LoVo (cell line): ENCODE results near the gene RGCC.
"Not testable (repeated sequence)": the region's sequence is repeated elsewhere in the genome, so short reads cannot be mapped to it uniquely, and the experiment has no call there.

ENCODE experiments used
- DNase-seq: peaks from one replicate; pipeline ENCODE4 v3.0.0-alpha.2; 2016; ENCODE audit warnings: low spot score

RGCC gene

DNA sequence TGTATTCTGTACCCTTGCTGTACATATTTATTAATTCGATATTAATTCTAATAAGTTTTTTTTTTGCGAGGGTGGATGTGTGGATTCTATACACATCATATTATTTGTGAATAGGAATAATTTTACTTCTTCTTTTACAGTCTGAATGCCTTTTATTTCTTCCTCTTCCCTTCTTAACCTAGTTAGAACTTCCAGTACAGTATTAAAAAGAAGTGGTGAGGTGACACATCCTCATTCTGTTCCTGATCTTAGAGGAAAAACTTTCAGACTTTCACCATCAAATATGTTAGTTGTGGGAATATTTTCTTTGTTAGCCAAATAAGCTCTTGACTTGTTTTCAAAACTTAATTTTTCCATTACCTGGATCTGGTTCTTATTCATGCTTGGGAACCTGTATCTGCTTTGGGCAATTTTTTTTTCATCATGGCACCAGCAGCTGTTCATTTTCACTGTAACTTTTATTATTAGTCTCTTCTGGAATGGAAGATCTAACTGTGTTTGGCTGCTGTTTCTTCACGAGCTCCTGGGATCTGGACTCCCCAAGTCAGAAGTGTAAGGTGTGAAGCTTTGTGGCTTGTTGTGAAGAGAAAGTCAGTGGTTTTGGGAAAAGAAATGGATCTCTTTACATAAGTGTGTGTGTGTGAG lies 33.1 kb downstream of the RGCC start:
- DNase-seq: no peak

DNA sequence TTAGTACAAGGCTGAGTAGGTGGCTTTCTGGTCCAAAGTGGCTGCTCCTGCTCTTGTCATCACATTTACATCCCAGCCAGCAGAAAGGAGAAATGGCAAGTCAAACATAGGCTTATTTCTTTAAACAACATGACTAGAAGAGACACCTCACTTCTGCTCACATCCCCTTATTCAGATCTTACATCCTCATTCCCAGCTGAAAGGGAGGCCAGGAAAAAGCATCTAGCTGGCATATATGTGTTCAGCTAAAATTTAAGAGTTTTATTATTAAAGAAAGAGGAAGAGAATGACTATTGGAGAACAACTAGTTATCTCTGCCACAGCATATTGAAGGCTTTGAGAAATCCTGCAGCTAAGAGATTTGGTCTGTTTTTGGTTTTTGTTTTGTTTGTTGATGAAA lies 34.1 kb downstream of the RGCC start:
- DNase-seq: no peak

DNA sequence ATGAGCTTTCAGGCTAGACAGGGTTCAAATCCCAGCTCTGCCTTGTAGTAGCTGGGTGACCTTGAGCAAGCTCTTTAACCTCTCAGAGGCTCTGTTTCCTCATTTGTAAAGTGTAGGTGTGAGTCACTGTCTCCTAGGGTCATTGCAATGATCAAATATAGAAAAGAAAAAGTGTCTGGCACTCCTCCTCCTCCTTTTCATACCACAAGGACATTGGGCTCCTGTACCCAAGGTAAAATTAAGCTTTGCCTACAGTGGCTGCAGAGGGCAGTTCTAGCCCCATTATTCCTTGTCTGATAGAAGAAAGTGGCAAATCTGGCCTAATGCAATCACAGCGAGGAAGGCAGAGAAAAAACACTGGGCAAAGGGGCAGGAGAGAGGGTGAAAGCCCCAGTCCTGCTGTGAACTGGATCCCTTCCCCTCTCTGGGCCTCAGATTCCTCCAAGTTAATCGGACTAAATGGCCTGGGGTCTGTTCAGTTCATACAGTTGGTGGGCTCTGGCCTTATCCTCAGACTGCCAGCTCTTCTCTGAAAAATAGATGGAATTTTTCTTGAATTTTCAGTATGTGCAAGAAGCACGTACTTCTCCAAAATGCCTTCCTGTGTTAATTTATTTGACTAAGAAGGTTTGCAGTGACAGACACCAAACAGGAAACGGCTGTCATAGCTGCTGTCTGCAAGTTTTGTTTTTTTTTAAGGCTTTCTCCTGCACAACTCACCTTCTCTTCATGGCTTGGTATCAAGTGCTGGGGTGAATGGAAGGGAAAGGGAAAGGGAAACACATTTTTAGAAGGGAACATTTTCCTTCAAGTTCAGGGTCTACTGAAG lies 35.3 kb downstream of the RGCC start:
- DNase-seq: no peak

DNA sequence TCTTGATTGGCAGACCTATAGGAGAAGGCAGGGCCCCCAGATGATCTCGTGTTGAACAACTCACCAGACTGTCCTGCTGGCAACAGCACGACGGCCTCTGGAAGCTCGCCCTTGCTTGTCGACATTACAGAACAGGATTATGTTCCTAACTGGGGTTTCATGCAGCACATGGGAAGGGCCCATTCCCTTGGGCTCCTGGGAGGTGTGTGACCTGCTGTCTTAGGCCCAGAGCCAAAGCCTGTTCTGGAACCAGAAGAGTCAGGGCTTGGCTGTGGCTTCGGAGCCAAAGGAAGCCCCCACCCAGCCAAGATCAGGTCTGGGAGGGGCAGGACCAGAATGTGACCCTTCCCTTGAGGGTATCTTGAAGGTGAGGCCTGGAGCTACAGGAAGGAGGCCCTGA lies 36.9 kb downstream of the RGCC start:
- no peak for DNase-seq

DNA sequence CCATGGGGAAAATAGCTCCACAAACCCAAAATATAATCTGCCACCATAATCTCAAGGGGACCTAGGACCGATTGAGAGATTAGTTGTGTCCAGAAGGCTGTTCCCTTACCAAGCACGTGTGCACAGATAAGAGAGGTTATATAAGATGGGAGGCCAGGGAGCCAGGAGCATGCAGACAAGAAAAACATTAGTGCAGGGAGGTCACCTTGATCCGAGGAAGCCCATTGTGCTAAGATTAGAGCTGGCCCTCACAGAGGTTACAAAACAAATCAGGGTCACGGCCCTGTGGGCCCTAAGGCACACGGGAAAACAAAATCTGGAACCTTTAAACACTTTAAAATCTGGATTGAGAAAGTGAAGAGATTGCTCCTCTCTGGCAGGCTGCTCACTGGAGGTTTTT lies 37.7 kb downstream of the RGCC start:
- no peak for DNase-seq

DNA sequence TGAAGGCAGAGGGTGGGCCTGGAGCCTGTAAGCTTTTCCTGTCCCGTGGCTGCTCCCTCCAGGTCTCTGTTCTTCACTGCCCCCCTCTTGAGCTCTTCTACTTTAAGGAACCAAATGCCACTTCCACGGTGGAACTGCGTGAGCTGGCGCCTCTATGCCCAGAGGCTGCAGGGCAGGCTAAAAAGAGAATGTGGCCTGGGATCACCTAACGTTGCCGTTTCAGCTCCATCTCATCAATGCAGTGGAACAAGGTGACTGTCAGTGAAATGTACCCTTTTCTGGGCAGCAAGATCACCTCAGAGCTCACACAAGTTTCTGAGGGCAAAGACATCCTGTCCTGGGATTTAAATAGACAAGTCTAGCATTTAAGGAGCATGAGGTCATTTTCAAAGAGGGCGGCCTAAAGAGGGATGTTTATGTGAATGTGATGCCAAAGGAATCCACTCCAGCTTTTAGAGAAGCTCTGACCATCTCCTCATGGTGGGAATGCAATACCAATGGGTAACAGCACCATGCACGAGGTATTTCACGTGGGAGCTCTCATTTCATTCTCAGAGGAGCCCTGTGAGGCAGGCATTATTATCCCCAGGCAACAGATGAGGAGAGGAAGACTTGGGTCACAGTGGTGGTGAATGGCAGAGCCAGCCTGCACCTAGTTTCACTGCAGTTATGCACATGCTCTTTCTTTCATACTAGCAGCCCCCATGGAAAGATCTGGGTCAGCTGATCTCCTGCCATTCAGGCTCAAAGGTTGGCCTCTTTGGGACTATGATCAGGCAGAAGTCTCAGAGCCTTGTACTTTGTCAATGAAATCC lies 39.3 kb downstream of the RGCC start:
- DNase-seq: no peak

DNA sequence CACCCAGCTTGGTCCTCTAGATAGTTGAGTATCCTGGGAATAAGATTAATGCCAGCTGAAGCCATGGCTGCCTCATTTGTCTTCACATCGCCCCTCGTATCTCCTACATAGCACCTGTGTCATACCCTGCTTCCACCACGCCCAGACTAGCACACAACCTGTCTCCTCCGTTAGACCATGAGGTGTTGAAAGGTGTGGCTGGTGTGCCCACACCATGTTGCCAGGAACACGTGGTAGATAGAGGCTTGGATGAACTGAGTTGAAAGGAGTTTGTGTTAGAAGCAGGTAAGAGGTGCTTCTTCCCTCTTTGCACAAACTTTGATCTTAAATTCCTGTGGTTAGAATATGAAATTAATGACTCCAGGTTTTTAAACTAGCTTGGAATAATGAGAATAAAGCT lies 40.1 kb downstream of the RGCC start:
- no peak for DNase-seq

DNA sequence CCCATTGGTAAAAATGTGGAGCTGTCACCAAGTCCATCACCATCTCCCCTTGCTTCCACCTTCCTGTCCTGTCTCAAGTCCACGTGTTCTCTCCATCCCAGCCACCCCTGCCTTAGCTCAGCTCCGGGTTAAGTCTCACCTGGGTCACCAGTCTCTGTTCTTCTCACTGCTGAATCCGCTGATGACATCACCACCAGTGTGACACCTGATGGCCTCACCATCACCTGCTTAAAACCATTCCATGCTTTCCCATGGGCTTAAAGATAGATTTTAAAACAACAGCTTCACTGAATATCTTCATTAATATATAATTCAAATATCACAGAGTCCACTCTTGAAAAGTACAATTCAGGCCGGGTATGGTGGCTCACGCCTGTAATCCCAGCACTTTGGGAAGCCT lies 42.1 kb downstream of the RGCC start:
- no peak for DNase-seq

DNA sequence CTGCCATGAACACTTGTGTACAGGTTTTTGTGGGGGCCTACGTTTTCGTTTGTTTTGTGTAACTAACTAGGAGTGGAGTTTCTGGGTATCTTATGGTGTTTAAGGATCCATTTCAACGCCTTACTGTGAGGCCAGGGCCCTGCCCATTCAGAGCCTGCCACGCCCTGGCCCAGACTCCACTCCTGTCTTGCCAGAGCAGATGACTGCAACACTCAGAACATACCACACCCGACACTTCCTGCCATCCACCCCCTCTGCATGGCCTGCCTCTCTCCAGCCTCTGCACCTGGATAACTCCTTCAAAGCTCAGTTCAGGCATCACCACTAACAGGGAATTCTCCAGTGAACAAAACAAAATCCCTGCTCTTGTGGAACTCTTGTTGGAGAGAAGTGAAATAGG lies 43.2 kb downstream of the RGCC start:
- no peak for DNase-seq

DNA sequence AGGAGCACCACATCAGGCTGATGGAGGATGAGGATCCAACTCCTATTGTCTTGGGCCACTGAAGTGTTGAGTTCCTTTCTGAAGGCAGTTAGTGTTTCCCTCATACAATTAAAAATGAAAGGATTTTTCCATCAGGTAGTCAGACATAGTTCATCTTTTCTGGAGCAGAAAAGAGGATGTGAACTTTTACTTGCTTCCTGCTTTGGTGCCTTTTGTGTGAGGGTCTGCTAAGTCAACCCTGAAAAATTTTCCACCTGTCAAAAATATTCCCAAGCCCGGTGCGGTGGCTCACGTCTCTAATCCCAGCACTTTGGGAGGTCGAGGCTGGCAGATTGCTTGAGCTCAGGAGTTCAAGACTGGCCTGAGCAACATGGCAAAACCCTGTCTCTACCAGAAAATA lies 43.9 kb downstream of the RGCC start:
- DNase-seq: no peak

DNA sequence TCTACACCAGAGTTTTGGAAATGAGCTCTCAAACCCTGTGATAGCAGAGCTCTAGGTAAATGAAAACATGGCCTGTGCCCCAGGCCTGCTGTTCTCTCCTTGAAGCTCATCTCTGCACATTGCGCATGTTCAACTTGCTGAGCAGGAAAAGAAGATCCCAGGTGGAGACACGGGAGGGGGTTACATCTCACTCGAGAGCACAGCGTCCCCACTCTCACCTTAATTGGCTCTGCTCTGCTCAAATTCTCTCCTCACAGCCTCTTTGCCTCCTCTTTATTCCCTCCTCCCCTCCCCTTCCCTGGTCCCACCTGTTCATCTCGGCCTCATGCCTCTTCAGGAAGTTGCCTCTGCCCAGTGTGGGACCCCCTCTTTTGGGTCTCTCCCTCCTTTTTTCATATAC lies 44.7 kb downstream of the RGCC start:
- no peak for DNase-seq

DNA sequence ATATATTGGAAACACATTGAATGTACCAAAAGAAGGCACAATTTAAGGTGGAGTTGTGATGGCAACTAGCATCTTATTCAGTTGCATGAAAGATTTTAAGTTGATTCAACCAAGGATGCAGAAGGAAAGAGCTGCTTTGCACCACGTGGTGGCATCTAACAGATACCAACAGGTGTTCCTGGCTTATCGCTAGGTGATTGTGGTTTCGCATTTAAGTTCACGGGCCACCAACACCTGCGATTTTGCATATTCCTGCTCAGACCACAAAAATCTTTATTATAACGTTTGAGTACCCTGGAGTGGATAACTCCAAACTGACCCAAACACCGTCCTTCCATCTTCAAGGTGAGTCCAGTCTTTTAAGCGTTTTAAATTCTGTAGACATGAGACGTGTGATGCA lies 45.3 kb downstream of the RGCC start:
- no peak for DNase-seq

DNA sequence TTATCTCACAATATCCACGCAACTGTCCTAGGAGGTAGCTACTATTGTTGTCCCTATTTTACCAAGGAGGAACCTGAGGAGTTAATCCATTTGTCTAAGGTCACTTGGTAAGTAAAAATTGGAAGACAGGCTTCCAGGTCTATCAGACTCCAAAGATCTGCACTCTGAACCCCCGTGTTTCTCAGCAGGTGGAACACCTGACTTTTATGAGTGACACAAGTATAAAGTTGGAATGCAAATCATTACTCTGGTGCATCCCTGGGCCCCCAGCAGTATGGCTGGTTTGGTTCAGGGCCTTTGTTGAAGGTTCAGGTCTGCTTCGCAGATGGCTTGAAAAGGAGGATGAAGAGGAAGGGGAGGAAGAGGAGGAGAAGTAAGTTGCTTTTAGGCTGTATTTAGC lies 46.0 kb downstream of the RGCC start:
- DNase-seq: no peak

DNA sequence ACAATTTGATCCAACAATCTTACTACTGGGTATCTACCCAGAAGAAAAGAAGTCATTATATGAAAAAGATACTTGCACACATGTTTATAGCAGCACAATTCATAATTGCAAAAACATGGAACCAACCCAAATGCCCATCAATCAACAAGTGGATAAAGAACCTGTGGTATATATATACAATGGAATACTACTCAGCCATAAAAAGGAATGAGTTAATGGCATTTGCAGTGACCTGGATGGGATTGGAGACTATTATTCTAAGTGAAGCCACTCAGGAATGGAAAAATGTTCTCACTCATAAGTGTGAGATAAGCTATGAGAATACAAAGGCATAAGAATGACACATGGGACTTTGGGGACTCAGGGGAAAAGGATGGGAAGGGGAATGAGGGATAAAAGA lies 47.3 kb downstream of the RGCC start:
- DNase-seq: not testable (repeated sequence)

DNA sequence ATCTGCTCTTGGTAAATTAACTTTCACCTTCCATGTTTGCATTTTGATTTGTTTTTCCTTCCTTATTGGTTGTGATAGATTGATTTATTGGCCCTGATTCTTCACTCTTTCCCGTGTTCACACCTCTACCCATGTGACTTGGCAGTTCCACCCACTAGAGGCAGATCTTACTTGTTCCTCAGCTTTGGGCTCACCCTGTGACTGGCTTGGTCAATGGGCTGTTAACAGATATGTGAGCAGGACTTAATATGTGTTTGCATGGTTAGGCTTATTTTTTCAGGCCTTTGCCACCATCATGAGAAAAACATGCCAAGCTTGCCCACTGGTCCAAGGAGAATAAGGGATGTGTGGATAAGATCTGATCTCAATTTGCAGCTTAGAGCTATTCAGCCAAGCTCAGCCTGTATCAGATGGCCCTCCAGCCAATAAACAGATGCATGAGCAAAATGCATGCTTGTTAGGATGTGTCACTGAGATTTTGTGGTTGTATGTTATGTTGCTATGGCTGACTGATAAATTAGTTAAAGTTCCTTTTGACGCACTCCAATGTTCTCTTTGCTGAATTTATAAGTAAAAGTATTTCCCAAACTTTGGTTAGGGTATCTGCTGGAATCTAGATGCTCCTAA lies 48.0 kb downstream of the RGCC start:
- DNase-seq: no peak

DNA sequence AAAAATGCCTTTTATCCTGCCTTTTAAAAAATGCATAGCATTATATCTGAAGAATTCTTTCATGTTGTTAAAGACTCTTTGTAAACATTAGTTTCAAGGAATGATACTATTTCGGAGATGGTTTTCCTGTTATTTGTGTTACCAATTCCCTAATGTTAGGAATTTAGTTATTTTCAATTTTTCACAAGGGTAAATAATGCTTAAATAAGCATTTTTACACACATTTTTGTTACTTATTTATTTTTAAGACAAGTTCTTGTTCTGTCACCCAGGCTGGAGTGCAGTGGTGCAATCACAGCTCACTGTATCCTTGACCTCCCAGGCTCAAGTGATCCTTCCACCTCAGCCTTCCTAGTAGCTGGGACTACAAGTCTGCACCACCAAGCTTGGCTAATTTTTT lies 49.0 kb downstream of the RGCC start:
- no peak for DNase-seq

DNA sequence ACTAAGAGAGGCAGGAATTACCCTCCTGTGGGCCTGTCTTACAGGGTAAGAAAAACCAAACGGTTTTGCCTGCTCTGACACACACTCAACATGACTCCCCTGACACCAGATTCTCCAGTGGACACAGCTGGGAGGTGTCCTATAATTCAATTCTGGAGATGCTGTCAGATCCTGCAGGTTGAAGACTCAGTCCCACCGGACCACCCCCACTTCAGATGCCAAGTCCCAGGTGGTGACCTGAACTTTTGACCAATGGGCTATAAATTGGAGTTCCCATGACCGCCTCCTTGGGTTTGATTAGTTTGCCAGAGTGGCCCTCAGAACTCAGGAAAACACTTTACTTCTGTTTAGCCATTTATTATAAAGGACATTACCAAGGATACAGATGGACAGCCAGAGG lies 52.6 kb downstream of the RGCC start:
- no peak for DNase-seq

DNA sequence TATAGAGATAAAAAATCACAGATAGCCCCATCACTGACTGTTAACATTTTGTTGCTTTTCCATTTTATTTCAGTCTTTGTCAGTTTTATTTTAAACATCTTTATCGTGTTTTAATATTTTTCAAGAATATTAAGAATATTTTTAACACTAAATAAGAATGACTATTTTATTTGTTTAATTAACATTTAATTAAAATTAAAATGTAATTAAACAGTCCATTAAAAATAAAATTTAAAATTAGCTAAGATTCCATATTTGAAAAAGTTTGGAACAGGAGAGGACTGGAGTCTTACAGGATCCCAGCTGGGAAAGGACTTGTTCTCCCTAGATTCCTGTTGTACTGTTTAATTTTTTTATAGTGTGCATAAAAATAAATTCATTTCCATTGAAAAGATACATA lies 54.5 kb downstream of the RGCC start:
- no peak for DNase-seq

DNA sequence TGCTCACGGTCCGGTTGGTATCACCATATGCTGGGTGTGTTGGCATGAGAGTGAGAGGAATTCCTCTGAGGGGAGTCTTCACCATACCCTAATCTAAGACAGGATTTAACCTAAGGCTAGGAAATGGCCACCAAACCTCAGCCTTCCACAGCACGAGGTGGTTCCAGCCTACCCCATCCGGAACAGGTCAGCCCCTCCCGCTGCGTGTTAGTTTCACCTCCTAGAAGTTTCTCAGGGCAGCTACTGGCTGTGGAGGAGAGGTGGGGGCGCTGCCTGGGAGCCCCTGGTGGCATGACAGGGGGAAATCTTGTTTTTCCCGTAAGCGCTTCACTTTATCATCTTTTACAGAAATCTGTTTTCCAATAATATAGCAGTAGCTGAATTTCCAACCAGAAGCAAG lies 55.1 kb downstream of the RGCC start:
- DNase-seq: no peak

DNA sequence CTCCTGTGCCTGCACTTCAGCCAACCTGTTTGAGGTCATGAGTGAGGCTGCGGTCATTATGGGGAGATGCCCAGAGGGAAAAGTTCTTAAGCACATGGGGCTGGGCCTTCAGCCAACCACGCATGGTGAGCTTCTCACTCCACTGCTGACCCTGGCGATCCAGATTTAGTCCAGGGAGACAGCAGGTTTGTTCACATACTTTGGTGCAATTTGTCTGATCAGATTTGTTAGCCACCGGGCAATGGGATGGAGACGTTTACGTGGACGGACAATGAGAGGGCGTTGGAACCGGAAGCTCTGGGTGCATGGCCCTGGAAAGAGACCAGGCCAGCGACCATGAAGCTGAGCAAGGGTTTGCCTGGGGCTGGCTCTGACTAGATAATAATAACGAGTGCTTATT lies 56.2 kb downstream of the RGCC start:
- no peak for DNase-seq

DNA sequence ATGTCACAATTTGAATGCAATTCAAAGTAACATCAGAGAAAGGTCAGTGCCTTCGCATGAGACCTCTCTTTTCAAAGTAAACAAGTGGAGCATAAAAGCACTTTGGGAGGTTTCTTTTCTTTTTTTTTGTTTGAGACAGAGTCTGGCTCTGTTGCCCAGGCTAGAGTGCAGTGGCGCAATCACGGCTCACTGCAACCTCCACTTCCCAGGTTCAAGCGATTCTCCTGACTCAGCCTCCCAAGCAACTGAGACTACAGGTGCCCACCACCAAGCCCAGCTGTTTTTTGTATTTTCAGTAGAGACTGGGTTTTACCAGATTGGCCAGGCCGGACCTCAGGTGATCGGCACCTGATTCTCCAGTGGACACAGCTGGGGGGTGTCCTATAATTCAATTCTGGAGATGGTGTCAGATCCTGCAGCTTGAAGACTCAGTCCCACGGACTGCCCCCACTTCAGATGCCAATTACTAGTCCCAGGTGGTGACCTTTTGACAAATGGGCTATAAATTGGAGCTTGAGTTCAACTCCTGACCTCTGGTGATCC lies 57.6 kb downstream of the RGCC start:
- no peak for DNase-seq

DNA sequence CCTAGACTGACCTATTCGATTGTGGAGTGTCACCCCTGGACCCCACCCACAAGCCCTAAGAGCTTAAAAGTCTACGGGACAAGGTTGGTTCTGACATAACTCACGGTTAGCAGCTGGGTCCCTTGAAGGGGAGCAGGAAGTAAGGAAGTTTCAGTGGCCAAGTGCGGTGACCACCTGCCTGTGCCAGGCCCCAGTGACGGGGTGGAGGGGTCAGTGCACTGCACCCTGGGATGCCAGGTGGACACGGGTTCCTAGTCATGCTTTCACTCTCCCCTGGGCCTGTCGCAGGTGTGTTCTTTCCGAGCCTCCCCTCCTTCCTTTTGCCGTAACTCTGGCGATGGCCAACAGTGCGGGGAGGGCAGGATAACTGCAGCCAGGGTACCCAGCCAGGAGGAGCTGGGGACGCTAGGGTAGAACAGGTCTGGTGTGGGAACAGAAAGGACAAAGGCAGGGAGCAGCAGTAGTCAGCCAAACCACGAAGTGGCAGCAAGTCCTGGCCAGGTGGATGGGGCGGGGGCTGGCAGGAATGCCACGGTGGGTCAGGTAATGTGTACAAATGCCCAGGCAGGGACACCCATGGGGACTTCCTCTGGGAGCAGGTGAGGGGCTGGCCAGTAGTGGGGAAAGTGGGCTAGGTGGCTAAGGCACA lies 58.3 kb downstream of the RGCC start:
- DNase-seq: no peak
